H54 (cell line): Measurements from ENCODE around the gene MAMLD1.

Experiments
- DNase-seq: peaks from one replicate; pipeline ENCODE4 v3.0.0; 2011; ENCODE audit warnings: low spot score, mixed read lengths; ENCODE audit not compliant: insufficient read length
- FAIRE-seq: peaks from 3 replicates; lab custom pipeline; 2011; peaks lifted over from hg19 to GRCh38; lab: Jason Lieb, UNC
- POLR2A ChIP-seq: IDR thresholded peaks from 2 replicates; pipeline ENCODE4 v1.6.1; 2011; ENCODE audit warnings: low read depth, mild to moderate bottlenecking, low read length

The MAMLD1 gene

GRCh38 chrX:150362599-150363481 is at the start of gene MAMLD1:
Gene MAMLD1 (plus strand): TSS chrX:150363317. CDS start chrX:150445517, 82,200 bp downstream.
- peak; percentile 71 for TF ChIP-seq POLR2A
- no peak for DNase-seq
- peak; percentile 11 for FAIRE-seq

- no peak for TF ChIP-seq POLR2A
- DNase-seq (no peak), FAIRE-seq (no peak)
Observed at GRCh38 chrX:150313514-150313913, 49.6 kb upstream of the MAMLD1 start.

- no peak for TF ChIP-seq POLR2A
- no peak for FAIRE-seq
- no peak for DNase-seq
Observed at GRCh38 chrX:150314186-150314585, 48.9 kb upstream of the MAMLD1 start.

- no peak for TF ChIP-seq POLR2A
- DNase-seq: no peak
- FAIRE-seq: no peak
Observed at GRCh38 chrX:150316564-150316963, 46.6 kb upstream of the MAMLD1 start.

- FAIRE-seq: no peak
Observed at GRCh38 chrX:150323020-150323419, 40.1 kb upstream of the MAMLD1 start.

GRCh38 chrX:150324035-150324728 is 38.9 kb upstream of the MAMLD1 start:
- no peak for TF ChIP-seq POLR2A
- DNase-seq (peak; percentile 64), FAIRE-seq (peak; percentile 90)

More at GRCh38 chrX:150323020-150323419, 40.1 kb upstream of the MAMLD1 start:
- no peak for DNase-seq
- TF ChIP-seq POLR2A: no peak

- no peak for TF ChIP-seq POLR2A
- no peak for FAIRE-seq
- no peak for DNase-seq
Observed at GRCh38 chrX:150324919-150325318, 38.2 kb upstream of the MAMLD1 start.

- DNase-seq (no peak), FAIRE-seq (no peak)
- no peak for TF ChIP-seq POLR2A
Observed at GRCh38 chrX:150326541-150327247, 36.4 kb upstream of the MAMLD1 start.

GRCh38 chrX:150329282-150329681 is 33.8 kb upstream of the MAMLD1 start:
- DNase-seq (no peak), FAIRE-seq (no peak)
- TF ChIP-seq POLR2A: no peak

- TF ChIP-seq POLR2A: no peak
- FAIRE-seq (no peak), DNase-seq (no peak)
Observed at GRCh38 chrX:150329868-150330267, 33.2 kb upstream of the MAMLD1 start.

- FAIRE-seq: no peak
- no peak for TF ChIP-seq POLR2A
- DNase-seq: no peak
Observed at GRCh38 chrX:150332023-150332422, 31.1 kb upstream of the MAMLD1 start.

GRCh38 chrX:150334100-150334499 is 29.0 kb upstream of the MAMLD1 start:
- no peak for TF ChIP-seq POLR2A
- DNase-seq: no peak
- no peak for FAIRE-seq

- TF ChIP-seq POLR2A: no peak
- FAIRE-seq (no peak), DNase-seq (no peak)
Observed at GRCh38 chrX:150334981-150335380, 28.1 kb upstream of the MAMLD1 start.

GRCh38 chrX:150337026-150337425 is 26.1 kb upstream of the MAMLD1 start:
- no peak for DNase-seq
- no peak for TF ChIP-seq POLR2A
- no peak for FAIRE-seq

- no peak for DNase-seq
- no peak for FAIRE-seq
- TF ChIP-seq POLR2A: no peak
Observed at GRCh38 chrX:150337536-150337935, 25.6 kb upstream of the MAMLD1 start.
